HL-60 (cell line): ENCODE results near the gene MVK.

ENCODE experiments used
- CTCF ChIP-seq: IDR thresholded peaks from one replicate; pipeline ENCODE4 v1.5.1; 2011; ENCODE audit warnings: low read length, control low read depth, inconsistent platforms; ENCODE audit not compliant: insufficient read depth
- GABPA ChIP-seq: IDR thresholded peaks from 2 replicates; pipeline ENCODE4 v1.6.1; 2012; ENCODE audit warnings: low read depth
- POLR2AphosphoS5 ChIP-seq: IDR thresholded peaks from 2 replicates; pipeline ENCODE4 v1.6.1; 2012; ENCODE audit warnings: low read depth
- REST ChIP-seq: IDR thresholded peaks from 2 replicates; pipeline ENCODE4 v1.6.1; 2012; ENCODE audit warnings: low read depth; ENCODE audit not compliant: insufficient replicate concordance
- SPI1 ChIP-seq: IDR thresholded peaks from 2 replicates; pipeline ENCODE4 v1.6.1; 2012; ENCODE audit warnings: low read depth, mild to moderate bottlenecking, borderline replicate concordance

- TF ChIP-seq CTCF (no peak), REST (no peak), POLR2AphosphoS5 (no peak), GABPA (no peak), SPI1 (no peak)
Measured at GRCh38 chr12:109592905-109593272, 19.3 kb downstream of the MVK start.
